GM13976 (cell line): ENCODE measurements around the gene TUBB4A.

Source experiments
- DNase-seq: peaks from one replicate; pipeline ENCODE4 v3.0.0; 2012; ENCODE audit warnings: low spot score
- CTCF ChIP-seq: IDR thresholded peaks from 2 replicates; pipeline ENCODE4 v1.5.1; 2012; ENCODE audit warnings: borderline replicate concordance, mild to moderate bottlenecking; ENCODE audit not compliant: insufficient read depth; ENCODE audit errors: extremely low read depth, missing control alignments, control extremely low read depth
- in situ Hi-C: fragments of 300-500 bp; cut with MboI; formaldehyde crosslinking; loops from one replicate; pipeline ENCODE4 v1.12.0; 2022; ENCODE audit warnings: low sequenced_read_pairs, mixed read lengths, inconsistent platforms; ENCODE audit not compliant: unreplicated experiment

Gene TUBB4A

GRCh38 chr19:6535558-6536137 lies 33.5 kb upstream of the TUBB4A start:
- in situ Hi-C loops, result no loop called here
- no peak for DNase-seq
- TF ChIP-seq CTCF, result no peak

GRCh38 chr19:6534451-6535093 lies 32.5 kb upstream of the TUBB4A start:
- TF ChIP-seq CTCF, result no peak
- in situ Hi-C loops, result no loop called here
- DNase-seq, result no peak

GRCh38 chr19:6533746-6534418 lies 31.8 kb upstream of the TUBB4A start:
- DNase-seq, result no peak
- no peak for TF ChIP-seq CTCF
- in situ Hi-C loops, result no loop called here

GRCh38 chr19:6533000-6533328 lies 30.9 kb upstream of the TUBB4A start:
- DNase-seq, result no peak
- no peak for TF ChIP-seq CTCF
- in situ Hi-C loops, result no loop called here

- no peak for TF ChIP-seq CTCF
- peak; percentile 78 for DNase-seq
- in situ Hi-C loops, result no loop called here
These were observed 30.3 kb upstream of the TUBB4A start for GRCh38 chr19:6532244-6532999.

- in situ Hi-C loops, result no loop called here
These were observed 29.8 kb upstream of the TUBB4A start for GRCh38 chr19:6531956-6532243.

More at GRCh38 chr19:6531956-6532243, 29.8 kb upstream of the TUBB4A start:
- no peak for TF ChIP-seq CTCF
- DNase-seq, result no peak
